Heart left ventricle (tissue), 13 donors: ENCODE results near the gene FBXW12.
A peak's percentile ranks its signal among the peaks of the same experiment; 100 is the strongest.

Experiments
- CTCF ChIP-seq, 12 donors: fragments of 200-600 bp; sonication (generic) in 4 of 12; IDR thresholded peaks; one replicate each; pipeline versions ENCODE4 v1.5.0 to v1.8.0; 2018 to 2022; ENCODE audit warnings: antibody characterized with exemption in 12 of 12, mild to moderate bottlenecking in 5 of 12
- POLR2A ChIP-seq, 2 donors: fragments of 450-650 bp; IDR thresholded peaks; one replicate each; pipeline ENCODE4 v1.6.1; 2017; ENCODE audit warnings: antibody characterized with exemption in 2 of 2, mild to moderate bottlenecking in 2 of 2, moderate library complexity in 2 of 2
- donor health status: ischemic (EF 13 %, LVEDD 7.1; RV severe dilation, severe dysfunction).
- donor health status: DM: no; HTN: yes; CAD: no.
- donor health status: DM: no; HTN: no; CAD: no.
- donor health status: ischemic (EF 25% LVEDD 6.9; RV normal size, moderate dysfunction).
- donor health status: ischemic (EF 25% LVEDD 5.7; RV mildly dilated, moderate dysfunction).
- donor health status: ischemic (EF 35%, LVEDD 5.7; RV mildly dilated, moderate dysfunction).
- donor health status: nonischemic (EF 11% LVEDD 7.7; RV severe dilation, severe dysfunction).
- donor health status: DM: yes; HTN: yes; CAD: no.
- donor health status: PGD.
- donor health status: ischemic (EF 29% LVEDD 5.4; RV normal size, mild dysfunction).
- donor health status: nonischemic (EF 23%, LVEDD 6.1; RV moderate dilation, normal function).

DNA sequence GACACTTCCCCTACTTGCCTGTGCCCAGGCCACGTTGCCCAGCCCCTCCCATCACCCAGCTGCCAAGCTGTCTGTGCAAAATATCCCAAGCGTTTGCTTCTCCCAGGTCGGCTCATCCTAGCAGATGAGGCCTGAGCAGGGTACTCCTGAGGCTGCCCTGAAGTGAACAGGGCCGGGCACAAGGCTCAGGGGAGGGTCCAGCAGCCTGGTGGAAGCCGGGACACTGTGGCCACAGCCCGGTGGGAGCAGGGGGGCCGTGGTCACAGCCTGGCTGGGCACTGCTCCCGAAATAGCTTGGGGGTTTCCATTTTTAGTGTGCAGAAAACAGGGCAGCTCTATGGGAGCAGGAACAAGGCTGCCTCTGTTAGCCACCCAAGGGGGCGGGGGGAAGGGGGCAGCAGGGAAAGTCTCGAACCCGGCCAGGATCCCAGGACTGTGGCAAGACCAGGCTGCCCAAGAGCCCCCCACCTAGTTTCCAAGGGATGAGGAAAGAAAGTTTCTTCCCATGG lies 54.4 kb downstream of the FBXW12 start:
- TF ChIP-seq CTCF (IDR thresholded peaks at IDR 0.05) (no peak), POLR2A (IDR thresholded peaks at IDR 0.05) (peak in 1 of 2 donors; percentile 24)
